ENCODE results near the gene KSR1. TPM values are rescaled to one million over a fixed set of nuclear protein-coding genes. Genes with fewer than 3 reads are reported as not detected.

Gene KSR1
- total and polyA plus RNA-seq, 10 of the 15 experiments (the other 5 are each of a cell fraction or from before 2014, with no cell fraction given) = 0.97 to 66.6 (median 22.9) TPM

DNA sequence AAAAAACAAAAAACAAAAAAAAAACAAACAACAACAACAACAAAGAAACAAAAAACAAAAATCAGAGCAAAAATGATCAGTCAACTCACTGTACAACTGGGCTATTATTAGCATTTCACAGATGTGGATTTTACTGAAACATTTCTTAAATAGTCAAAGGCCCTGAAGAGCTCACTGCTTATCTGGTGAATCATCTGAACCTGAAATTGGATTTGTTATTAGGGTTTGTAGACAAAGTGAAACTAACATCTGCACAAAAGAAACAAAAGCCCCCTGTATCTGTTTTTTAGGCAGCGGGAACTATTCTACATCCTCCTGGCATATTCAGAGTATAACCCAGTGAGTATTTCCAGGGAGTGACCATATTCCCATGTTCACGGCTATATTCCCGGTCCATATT lies 32.6 kb upstream of the KSR1 start:
- FAIRE-seq (no peak), DNase-seq (ENCODE audit: low read depth, low spot score) (no peak), ATAC-seq (no peak)
- H4K20me1 ChIP-seq (ENCODE audit: control insufficient read depth, insufficient read depth) = no peaks in the 10 kb centered on the region
- no peak overlapping the region for H2AFZ ChIP-seq (ENCODE audit: control insufficient read depth, low read depth, low read length)
- WGBS (ENCODE audit: insufficient coverage, insufficient replicate concordance, low lambda C conversion rate, missing lambda C conversion rate) = 19% methylated on average over 3 of the region's 3 CpGs
- SMC1A ChIA-PET (ENCODE audit: uncharacterized antibody, unreplicated experiment) = no interaction called here
- peaks cover 3% of the 10 kb centered on the region; the same call in 1 of the 2 replicates for H3K4me1 ChIP-seq (ENCODE audit: control insufficient read depth, insufficient read depth, low read length)
- CTCF ChIA-PET = interaction anchor here (2.0 kb wide), 1 partner anchor 43 kb away, joined by 4 read pairs; no protein-coding TSS in a partner anchor
- in situ Hi-C loops (cut with MboI) (no loop called here), intact Hi-C loops (cut with micrococcal nuclease; ENCODE audit: unreplicated experiment) (no loop called here)
- no peak overlapping the region for H3K27ac ChIP-seq (ENCODE audit: control insufficient read depth, insufficient read depth)
- H3K9ac ChIP-seq (ENCODE audit: control insufficient read depth, insufficient read depth, low read length) = no peak overlapping the region
- H3K4me3 ChIP-seq = no peak overlapping the region
- TF ChIP-seq WRNIP1 (IDR thresholded peaks at IDR 0.05; ENCODE audit: borderline replicate concordance, low read depth, low read length) (no peak), SMAD5 (IDR thresholded peaks at IDR 0.05; ENCODE audit: low read depth) (no peak), JUNB (IDR thresholded peaks at IDR 0.05) (0 out of 2 replicates have a peak, but pooled peaks have one; percentile 14), BHLHE40 (IDR thresholded peaks at IDR 0.05; ENCODE audit: borderline replicate concordance in 1 of 2, low read depth in 2 of 2, low read length in 1 of 2) (no peak), CEBPB (IDR thresholded peaks at IDR 0.05; ENCODE audit: borderline replicate concordance in 1 of 2, low read depth in 2 of 2, low read length in 2 of 2) (no peak), TCF3 (IDR thresholded peaks at IDR 0.05; ENCODE audit: borderline replicate concordance, insufficient read depth, low read depth, low read length) (0 out of 2 replicates have a peak, but pooled peaks have one; percentile 10)
- TF ChIP-seq, protein P1, sequence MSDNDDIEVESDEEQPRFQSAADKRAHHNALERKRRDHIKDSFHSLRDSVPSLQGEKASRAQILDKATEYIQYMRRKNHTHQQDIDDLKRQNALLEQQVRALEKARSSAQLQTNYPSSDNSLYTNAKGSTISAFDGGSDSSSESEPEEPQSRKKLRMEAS (IDR thresholded peaks at IDR 0.05; ENCODE audit: low read depth, low read length) = no peak
- no peak overlapping the region for H3K4me2 ChIP-seq (ENCODE audit: control insufficient read depth, insufficient read depth)
- no peaks in the 10 kb centered on the region; a peak in 1 of 4 replicates for H3K27me3 ChIP-seq (replicated peaks in 1 of 2; ENCODE audit: control insufficient read depth in 2 of 2, insufficient read depth in 2 of 2, low read length in 1 of 2)
- H3K79me2 ChIP-seq (ENCODE audit: control insufficient read depth, insufficient read depth, low read length) = no peaks in the 10 kb centered on the region
- no TSS peak for BruUV-seq (replicated peaks)
- no peaks in the 10 kb centered on the region for H3K36me3 ChIP-seq (ENCODE audit: control insufficient read depth in 2 of 2, insufficient read depth in 2 of 2, low read length in 1 of 2)
- RAD21 ChIA-PET (ENCODE audit: unreplicated experiment) = no interaction called here
- H3K9me3 ChIP-seq (replicated peaks; ENCODE audit: control insufficient read depth, insufficient read depth, low read length) = no peaks in the 10 kb centered on the region
- POLR2A ChIA-PET = no interaction called here

DNA sequence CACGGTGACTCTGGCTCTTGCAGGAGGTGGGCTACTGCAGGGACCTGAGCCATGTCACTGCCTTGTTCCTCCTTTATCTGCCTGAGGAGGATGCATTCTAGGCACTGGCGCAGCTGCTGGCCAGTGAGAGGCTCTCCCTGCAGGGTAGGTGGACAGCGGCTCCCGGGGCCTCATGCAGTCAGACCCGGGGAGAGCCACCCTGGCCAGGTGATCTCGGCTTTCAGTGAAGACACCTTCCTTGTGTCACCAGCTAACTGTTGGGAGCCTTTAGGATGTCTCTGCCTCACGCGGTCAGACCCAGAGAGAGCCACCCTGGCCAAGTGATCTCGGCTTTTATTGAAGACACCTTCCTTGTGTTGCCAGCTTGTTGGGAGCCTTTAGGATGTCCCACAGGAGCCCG lies 31.7 kb upstream of the KSR1 start:
- intact Hi-C loops (cut with micrococcal nuclease; ENCODE audit: unreplicated experiment) = no loop called here
- RAD21 ChIA-PET (ENCODE audit: unreplicated experiment) = no interaction called here
- no peak for TF ChIP-seq IKZF1 (conservative IDR thresholded peaks at IDR 0.05)
- TF ChIP-seq, protein P2, sequence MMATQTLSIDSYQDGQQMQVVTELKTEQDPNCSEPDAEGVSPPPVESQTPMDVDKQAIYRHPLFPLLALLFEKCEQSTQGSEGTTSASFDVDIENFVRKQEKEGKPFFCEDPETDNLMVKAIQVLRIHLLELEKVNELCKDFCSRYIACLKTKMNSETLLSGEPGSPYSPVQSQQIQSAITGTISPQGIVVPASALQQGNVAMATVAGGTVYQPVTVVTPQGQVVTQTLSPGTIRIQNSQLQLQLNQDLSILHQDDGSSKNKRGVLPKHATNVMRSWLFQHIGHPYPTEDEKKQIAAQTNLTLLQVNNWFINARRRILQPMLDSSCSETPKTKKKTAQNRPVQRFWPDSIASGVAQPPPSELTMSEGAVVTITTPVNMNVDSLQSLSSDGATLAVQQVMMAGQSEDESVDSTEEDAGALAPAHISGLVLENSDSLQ (IDR thresholded peaks at IDR 0.05) = no peak
- TF ChIP-seq ZNF384 (IDR thresholded peaks at IDR 0.05; ENCODE audit: borderline replicate concordance, low read depth, low read length) = no peak
- TF ChIP-seq, protein P3, sequence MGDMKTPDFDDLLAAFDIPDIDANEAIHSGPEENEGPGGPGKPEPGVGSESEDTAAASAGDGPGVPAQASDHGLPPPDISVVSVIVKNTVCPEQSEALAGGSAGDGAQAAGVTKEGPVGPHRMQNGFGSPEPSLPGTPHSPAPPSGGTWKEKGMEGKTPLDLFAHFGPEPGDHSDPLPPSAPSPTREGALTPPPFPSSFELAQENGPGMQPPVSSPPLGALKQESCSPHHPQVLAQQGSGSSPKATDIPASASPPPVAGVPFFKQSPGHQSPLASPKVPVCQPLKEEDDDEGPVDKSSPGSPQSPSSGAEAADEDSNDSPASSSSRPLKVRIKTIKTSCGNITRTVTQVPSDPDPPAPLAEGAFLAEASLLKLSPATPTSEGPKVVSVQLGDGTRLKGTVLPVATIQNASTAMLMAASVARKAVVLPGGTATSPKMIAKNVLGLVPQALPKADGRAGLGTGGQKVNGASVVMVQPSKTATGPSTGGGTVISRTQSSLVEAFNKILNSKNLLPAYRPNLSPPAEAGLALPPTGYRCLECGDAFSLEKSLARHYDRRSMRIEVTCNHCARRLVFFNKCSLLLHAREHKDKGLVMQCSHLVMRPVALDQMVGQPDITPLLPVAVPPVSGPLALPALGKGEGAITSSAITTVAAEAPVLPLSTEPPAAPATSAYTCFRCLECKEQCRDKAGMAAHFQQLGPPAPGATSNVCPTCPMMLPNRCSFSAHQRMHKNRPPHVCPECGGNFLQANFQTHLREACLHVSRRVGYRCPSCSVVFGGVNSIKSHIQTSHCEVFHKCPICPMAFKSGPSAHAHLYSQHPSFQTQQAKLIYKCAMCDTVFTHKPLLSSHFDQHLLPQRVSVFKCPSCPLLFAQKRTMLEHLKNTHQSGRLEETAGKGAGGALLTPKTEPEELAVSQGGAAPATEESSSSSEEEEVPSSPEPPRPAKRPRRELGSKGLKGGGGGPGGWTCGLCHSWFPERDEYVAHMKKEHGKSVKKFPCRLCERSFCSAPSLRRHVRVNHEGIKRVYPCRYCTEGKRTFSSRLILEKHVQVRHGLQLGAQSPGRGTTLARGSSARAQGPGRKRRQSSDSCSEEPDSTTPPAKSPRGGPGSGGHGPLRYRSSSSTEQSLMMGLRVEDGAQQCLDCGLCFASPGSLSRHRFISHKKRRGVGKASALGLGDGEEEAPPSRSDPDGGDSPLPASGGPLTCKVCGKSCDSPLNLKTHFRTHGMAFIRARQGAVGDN (IDR thresholded peaks at IDR 0.05) = no peak
- no peak for TF ChIP-seq NFIC (IDR thresholded peaks at IDR 0.05; ENCODE audit: low read depth, low read length)

More for the DNA sequence above, 31.7 kb upstream of the KSR1 start:
- 68% methylated on average over 10 of the region's 10 CpGs for WGBS (ENCODE audit: insufficient coverage, insufficient replicate concordance, low lambda C conversion rate, missing lambda C conversion rate)
- DNase-seq (ENCODE audit: low read depth, low spot score) (no peak), ATAC-seq (no peak), FAIRE-seq (no peak)
- Histone ChIP-seq H3K36me3 (ENCODE audit: control insufficient read depth in 2 of 2, insufficient read depth in 2 of 2, low read length in 1 of 2) (no peaks in the 10 kb centered on the region), H3K27me3 (replicated peaks in 1 of 2; ENCODE audit: control insufficient read depth in 2 of 2, insufficient read depth in 2 of 2, low read length in 1 of 2) (no peaks in the 10 kb centered on the region), H3K4me2 (ENCODE audit: control insufficient read depth, insufficient read depth) (no peak overlapping the region), H3K27ac (ENCODE audit: control insufficient read depth, insufficient read depth) (no peak overlapping the region), H3K79me2 (ENCODE audit: control insufficient read depth, insufficient read depth, low read length) (no peaks in the 10 kb centered on the region), H4K20me1 (ENCODE audit: control insufficient read depth, insufficient read depth) (no peaks in the 10 kb centered on the region), H3K4me1 (ENCODE audit: control insufficient read depth, insufficient read depth, low read length) (peaks cover 3% of the 10 kb centered on the region; the same call in 1 of the 2 replicates), H3K9me3 (replicated peaks; ENCODE audit: control insufficient read depth, insufficient read depth, low read length) (no peaks in the 10 kb centered on the region), H2AFZ (ENCODE audit: control insufficient read depth, low read depth, low read length) (no peak overlapping the region), H3K9ac (ENCODE audit: control insufficient read depth, insufficient read depth, low read length) (no peak overlapping the region), H3K4me3 (no peak overlapping the region)
- in situ Hi-C loops (cut with MboI) = no loop called here
- ChIA-PET CTCF (interaction anchor here (2.0 kb wide), 1 partner anchor 44 kb away, joined by 4 read pairs; no protein-coding TSS in a partner anchor), SMC1A (ENCODE audit: uncharacterized antibody, unreplicated experiment) (interaction anchor here (0.7 kb wide), 1 partner anchor 49 kb away, joined by 3 read pairs; no protein-coding TSS in a partner anchor), POLR2A (interaction anchor here (1.0 kb wide), 1 partner anchor 14 kb away, joined by 3 read pairs; no protein-coding TSS in a partner anchor)
- BruUV-seq (replicated peaks) = no TSS peak

All from GM12878 (cell line).